HCT116 (cell line): ENCODE data around the gene PRPF39. TPM values are rescaled to one million over a fixed set of nuclear protein-coding genes. Genes with fewer than 3 reads are reported as not detected.

Source experiments
- ATAC-seq: fragments of 200-7000 bp; cut with Tn5 transposase; 2 replicates; pipeline ENCODE4 v1.9.1; 2020; ENCODE audit warnings: mild to moderate bottlenecking, moderate library complexity
- BruUV-seq: library from RNA; stranded (reverse); fragments of 400-500 nt; replicated peaks from 2 replicates; lab custom pipeline; 2021; lab: Mats Ljungman, UMichigan
- CTCF ChIA-PET: fragments of 300-600 bp; sonication (Branson Sonifier 250); formaldehyde crosslinking; loops from one replicate; lab custom pipeline; 2021; ENCODE audit warnings: antibody characterized with exemption; lab: Charles Lee
- POLR2A ChIA-PET: fragments of 300-600, 350-600 bp; sonication (Branson Sonifier 250); formaldehyde crosslinking; loops from one replicate; lab custom pipeline; 2021; ENCODE audit warnings: antibody characterized with exemption; lab: Charles Lee
- RAD21 ChIA-PET, 2 experiments: fragments of 300-600 bp; sonication (Branson Sonifier 250); formaldehyde crosslinking; loops; one replicate each; lab custom pipeline; 2023; ENCODE audit warnings: low total read pairs in 2 of 2; ENCODE audit not compliant: uncharacterized antibody in 2 of 2, unreplicated experiment in 2 of 2, low non-redundant PET in 1 of 2; lab: Charles Lee
- DNase-seq: peaks from one replicate; pipeline ENCODE4 v3.0.0-alpha.2; 2010; ENCODE audit warnings: low read depth, low spot score
- H2AFZ ChIP-seq: fragments of 200-600 bp; shearing (Covaris generic), sonication (generic); 2 replicates; pipeline ENCODE4 v1.6.1; 2017; ENCODE audit warnings: low read depth, mixed run types, mixed read lengths, antibody characterized with exemption, low read length; ENCODE audit not compliant: poor library complexity, severe bottlenecking
- H3K27ac ChIP-seq: 2 replicates; pipeline ENCODE4 v1.5.1; 2012; ENCODE audit warnings: low read depth, low read length
- H3K27me3 ChIP-seq: fragments of 200-600 bp; sonication (generic); 2 replicates; pipeline ENCODE4 v1.6.1; 2016; ENCODE audit warnings: mixed run types, low read length, mixed read lengths; ENCODE audit not compliant: insufficient read depth
- H3K36me3 ChIP-seq, 2 experiments: fragments of 200-500 bp in 1 of 2; fragments of 200-600 bp in 1 of 2; sonication (Bioruptor generic) in 1 of 2; sonication (generic) in 1 of 2; 2 replicates each; pipeline versions ENCODE4 v1.5.1 to v1.6.1; 2014 to 2016; ENCODE audit warnings: low read length in 2 of 2, inconsistent platforms in 1 of 2, mixed read lengths in 1 of 2, mixed run types in 1 of 2; ENCODE audit not compliant: insufficient read depth in 2 of 2, control insufficient read depth in 1 of 2
- H3K4me1 ChIP-seq, 2 experiments: fragments of 200-600 bp in 1 of 2; sonication (generic) in 1 of 2; 2 replicates each; pipeline versions ENCODE4 v1.5.1 to v1.6.1; 2012 to 2017; ENCODE audit warnings: low read length in 2 of 2, inconsistent platforms in 1 of 2, mild to moderate bottlenecking in 1 of 2, mixed read lengths in 1 of 2, mixed run types in 1 of 2, moderate library complexity in 1 of 2; ENCODE audit not compliant: insufficient read depth in 2 of 2, control insufficient read depth in 1 of 2
- H3K4me2 ChIP-seq: fragments of 200-600 bp; sonication (generic); 2 replicates; pipeline ENCODE4 v1.6.1; 2017; ENCODE audit warnings: mixed run types, low read length, mixed read lengths
- H3K4me3 ChIP-seq, 2 experiments: fragments of 200-600 bp in 1 of 2; sonication (generic) in 1 of 2; replicated peaks in 1 of 2; 2 replicates each; pipeline ENCODE4 v1.5.1; 2011 to 2016; ENCODE audit warnings: low read length in 2 of 2, control low read depth in 1 of 2, low read depth in 1 of 2, mild to moderate bottlenecking in 1 of 2, mixed read lengths in 1 of 2, mixed run types in 1 of 2
- H3K79me2 ChIP-seq: fragments of 200-600 bp; sonication (generic); 2 replicates; pipeline ENCODE4 v1.6.1; 2017; ENCODE audit warnings: mild to moderate bottlenecking, mixed run types, low read length, moderate library complexity, mixed read lengths; ENCODE audit not compliant: insufficient read depth
- H3K9ac ChIP-seq: fragments of 200-600 bp; sonication (generic); 2 replicates; pipeline ENCODE4 v1.6.1; 2016; ENCODE audit warnings: low read length, mixed read lengths
- H3K9me2 ChIP-seq: fragments of 200-600 bp; sonication (generic), shearing (Covaris generic); 2 replicates; pipeline ENCODE4 v1.6.1; 2017; ENCODE audit warnings: mixed run types, mild to moderate bottlenecking, moderate library complexity; ENCODE audit not compliant: insufficient read depth
- H3K9me3 ChIP-seq, 2 experiments: fragments of 200-500 bp in 1 of 2; fragments of 200-600 bp in 1 of 2; sonication (Bioruptor generic) in 1 of 2; sonication (generic) in 1 of 2; 2 replicates each; pipeline ENCODE4 v1.6.1; 2014 to 2017; ENCODE audit warnings: low read length in 2 of 2, mixed read lengths in 2 of 2, inconsistent platforms in 1 of 2, low read depth in 1 of 2, mild to moderate bottlenecking in 1 of 2, mixed run types in 1 of 2, moderate library complexity in 1 of 2; ENCODE audit not compliant: control insufficient read depth in 1 of 2, insufficient read depth in 1 of 2
- H4K20me1 ChIP-seq: fragments of 200-600 bp; sonication (generic), shearing (Covaris generic); 2 replicates; pipeline ENCODE4 v1.6.1; 2017; ENCODE audit warnings: mixed run types, mild to moderate bottlenecking, moderate library complexity; ENCODE audit not compliant: insufficient read depth
- ATF3 ChIP-seq: IDR thresholded peaks from 2 replicates; pipeline ENCODE4 v1.6.1; 2012
- CBX3 ChIP-seq: IDR thresholded peaks from 2 replicates; pipeline ENCODE4 v1.6.1; 2012; ENCODE audit warnings: low read depth
- CEBPB ChIP-seq: IDR thresholded peaks from 2 replicates; pipeline ENCODE4 v1.6.1; 2012; ENCODE audit warnings: low read depth
- ELF1 ChIP-seq: IDR thresholded peaks from 2 replicates; pipeline ENCODE4 v1.6.1; 2012; ENCODE audit warnings: low read depth, borderline replicate concordance
- EZH2 ChIP-seq: fragments of 200-600 bp; sonication (generic); IDR thresholded peaks from 2 replicates; pipeline ENCODE4 v1.6.1; 2017; ENCODE audit warnings: antibody characterized with exemption, mixed run types
- EZH2phosphoT487 ChIP-seq: fragments of 200-600 bp; IDR thresholded peaks from 2 replicates; pipeline ENCODE4 v1.6.1; 2018; ENCODE audit warnings: antibody characterized with exemption, borderline replicate concordance
- MAX ChIP-seq: IDR thresholded peaks from 2 replicates; pipeline ENCODE4 v1.6.1; 2012
- POLR2A ChIP-seq: IDR thresholded peaks from 2 replicates; pipeline ENCODE4 v1.7.0; 2011; ENCODE audit warnings: borderline replicate concordance; ENCODE audit not compliant: insufficient read depth, insufficient read length; ENCODE audit errors: extremely low read depth
- REST ChIP-seq: IDR thresholded peaks from 2 replicates; pipeline ENCODE4 v1.6.1; 2012; ENCODE audit warnings: low read depth
- SIN3A ChIP-seq: IDR thresholded peaks from 2 replicates; pipeline ENCODE4 v1.6.1; 2012; ENCODE audit warnings: low read depth
- SP1 ChIP-seq: IDR thresholded peaks from 2 replicates; pipeline ENCODE4 v1.6.1; 2012; ENCODE audit warnings: low read depth
- SRF ChIP-seq: IDR thresholded peaks from 2 replicates; pipeline ENCODE4 v1.6.1; 2012; ENCODE audit warnings: low read depth
- TCF7L2 ChIP-seq: IDR thresholded peaks from 2 replicates; pipeline ENCODE4 v1.7.0; 2011; ENCODE audit warnings: borderline replicate concordance, inconsistent platforms; ENCODE audit not compliant: insufficient read depth, insufficient read length; ENCODE audit errors: extremely low read depth
- YY1 ChIP-seq: IDR thresholded peaks from 2 replicates; pipeline ENCODE4 v1.6.1; 2011; ENCODE audit warnings: low read length, low read depth, moderate library complexity, mild to moderate bottlenecking; ENCODE audit not compliant: insufficient replicate concordance; ENCODE audit errors: extremely low read depth
- ZFX ChIP-seq: fragments of 450-650 bp; IDR thresholded peaks from 2 replicates; pipeline ENCODE4 v1.6.1; 2017
- ZNF274 ChIP-seq: fragments of 200-500 bp; sonication (Bioruptor generic); IDR thresholded peaks from 2 replicates; pipeline ENCODE4 v1.6.1; 2014; ENCODE audit warnings: mild to moderate bottlenecking, low read depth, low read length, inconsistent platforms
- intact Hi-C: fragments of 100-400 bp; cut with micrococcal nuclease; formaldehyde crosslinking; loops from 2 replicates; pipeline ENCODE4 v1.10.0; 2022
- total RNA-seq: library from RNA; stranded (reverse); gene quantifications from one replicate; pipeline ENCODE4 v1.2.1, GENCODE V29; 2021; ENCODE audit not compliant: unreplicated experiment

PRPF39 gene
- total RNA-seq, 1 experiment from 2014 or later: 44.7 TPM

GRCh38 chr14:45039390-45039789 is 44.5 kb upstream of the PRPF39 start:
- no peak for ATAC-seq
- no peaks in the 10 kb centered on the region for H4K20me1 ChIP-seq
- intact Hi-C loops: no loop called here
- no peak for DNase-seq
- ChIA-PET RAD21 (no interaction called here), CTCF (no interaction called here), POLR2A (no interaction called here)
- H2AFZ ChIP-seq: no peak overlapping the region
- H3K4me1 ChIP-seq: no peaks in the 10 kb centered on the region
- H3K4me3 ChIP-seq: no peak overlapping the region
- no peak overlapping the region for H3K9ac ChIP-seq
- H3K9me2 ChIP-seq: no peaks in the 10 kb centered on the region
- TF ChIP-seq ATF3: no peak
- no peak for TF ChIP-seq SIN3A
- TF ChIP-seq CBX3: no peak
- TF ChIP-seq SRF: no peak
- TF ChIP-seq ZFX: no peak
- no TSS peak for BruUV-seq
- H3K27ac ChIP-seq: no peak overlapping the region
- H3K27me3 ChIP-seq: no peaks in the 10 kb centered on the region
- H3K9me3 ChIP-seq: peaks cover 9 to 15% of the 10 kb centered on the region in 2 experiments; a peak in 2 of 4 replicates
- H3K79me2 ChIP-seq: no peaks in the 10 kb centered on the region
- no peak overlapping the region for H3K4me2 ChIP-seq
- no peaks in the 10 kb centered on the region for H3K36me3 ChIP-seq

- peaks cover 9 to 15% of the 10 kb centered on the region in 2 experiments; a peak in 2 of 4 replicates for H3K9me3 ChIP-seq
- intact Hi-C loops: no loop called here
- ChIA-PET CTCF (no interaction called here), RAD21 (no interaction called here), POLR2A (no interaction called here)
- no peaks in the 10 kb centered on the region for H3K36me3 ChIP-seq
- no peaks in the 10 kb centered on the region for H3K79me2 ChIP-seq
- H3K9me2 ChIP-seq: no peaks in the 10 kb centered on the region
- no peaks in the 10 kb centered on the region for H4K20me1 ChIP-seq
- H3K4me2 ChIP-seq: no peak overlapping the region
- no peak overlapping the region for H3K4me3 ChIP-seq
- H3K9ac ChIP-seq: no peak overlapping the region
- no peak overlapping the region for H3K27ac ChIP-seq
- ATAC-seq (no peak), DNase-seq (no peak)
- H2AFZ ChIP-seq: no peak overlapping the region
- H3K4me1 ChIP-seq: no peaks in the 10 kb centered on the region
- H3K27me3 ChIP-seq: no peaks in the 10 kb centered on the region
- BruUV-seq: no TSS peak
- TF ChIP-seq MAX: no peak
- TF ChIP-seq ELF1: no peak
- no peak for TF ChIP-seq ZNF274
- no peak for TF ChIP-seq EZH2
- no peak for TF ChIP-seq POLR2A
- no peak for TF ChIP-seq SP1
- TF ChIP-seq CEBPB: no peak
- TF ChIP-seq EZH2phosphoT487: no peak
- no peak for TF ChIP-seq YY1
- TF ChIP-seq TCF7L2: no peak
- no peak for TF ChIP-seq CBX3
- TF ChIP-seq REST: no peak
- TF ChIP-seq ZFX: no peak
- TF ChIP-seq SRF: no peak
Measured at GRCh38 chr14:45041641-45042040, 42.3 kb upstream of the PRPF39 start.
